K562 (cell line): Measurements from ENCODE around the gene KLK6. TPM values are rescaled to one million over a fixed set of nuclear protein-coding genes. Genes with fewer than 3 reads are reported as not detected.

Experiments used
- ARID2 ChIP-seq: fragments of 450-650 bp; IDR thresholded peaks from 2 replicates; pipeline ENCODE4 v1.6.1; 2017; ENCODE audit warnings: antibody characterized with exemption, mild to moderate bottlenecking
- ATF7 ChIP-seq: fragments of 450-650 bp; IDR thresholded peaks from 2 replicates; pipeline ENCODE4 v1.7.1; 2014; ENCODE audit warnings: mild to moderate bottlenecking, moderate library complexity
- CTBP1 ChIP-seq: fragments of 450-650 bp; IDR thresholded peaks from 2 replicates; pipeline ENCODE4 v1.6.1; 2016; ENCODE audit warnings: borderline replicate concordance
- EWSR1 ChIP-seq: fragments of 450-650 bp; IDR thresholded peaks from 2 replicates; pipeline ENCODE4 v1.6.1; 2018; ENCODE audit warnings: borderline replicate concordance, mild to moderate bottlenecking, low read depth, moderate library complexity; ENCODE audit not compliant: partially characterized antibody
- HCFC1 ChIP-seq: IDR thresholded peaks from 2 replicates; pipeline ENCODE4 v1.6.1; 2012; ENCODE audit warnings: low read depth, low read length, improper control_type of control experiment
- JUNB ChIP-seq: fragments of 450-650 bp; formaldehyde crosslinking; conservative IDR thresholded peaks from 2 replicates; pipeline ENCODE4 v1.4.0; 2020; ENCODE audit warnings: mild to moderate bottlenecking
- MEF2A ChIP-seq: IDR thresholded peaks from 2 replicates; pipeline ENCODE4 v1.6.1; 2011; ENCODE audit warnings: low read depth, mild to moderate bottlenecking, low read length, moderate library complexity; ENCODE audit not compliant: control insufficient read depth
- MYC ChIP-seq, 2 experiments: fragments of 250-450 bp in 1 of 2; sonication (Bioruptor Pico) in 1 of 2; IDR thresholded peaks; 2 replicates each; pipeline versions ENCODE4 v1.5.1 to v1.6.1; 2012 to 2021; ENCODE audit warnings: low read depth in 2 of 2, borderline replicate concordance in 1 of 2, improper control_type of control experiment in 1 of 2, low read length in 1 of 2, mild to moderate bottlenecking in 1 of 2, moderate library complexity in 1 of 2
- TBL1XR1 ChIP-seq, 2 experiments: IDR thresholded peaks; 2 replicates each; pipeline ENCODE4 v1.6.1; 2012; ENCODE audit warnings: improper control_type of control experiment in 2 of 2, low read length in 2 of 2, mild to moderate bottlenecking in 1 of 2
- TCFL5 ChIP-seq: fragments of 250-450 bp; sonication (Bioruptor Pico); conservative IDR thresholded peaks from 2 replicates; pipeline ENCODE4 v1.6.1; 2021; ENCODE audit warnings: mild to moderate bottlenecking, moderate library complexity, matching md5 sums
- ZBTB17 ChIP-seq: fragments of 450-650 bp; formaldehyde crosslinking; IDR thresholded peaks from 2 replicates; pipeline ENCODE4 v1.4.0; 2020; ENCODE audit warnings: mild to moderate bottlenecking
- ZZZ3 ChIP-seq: fragments of 450-650 bp; IDR thresholded peaks from 2 replicates; pipeline ENCODE4 v1.6.1; 2016; ENCODE audit warnings: antibody characterized with exemption, mild to moderate bottlenecking, moderate library complexity
- polyA plus RNA-seq, 8 experiments: library from polyadenylated mRNA; depleted of rRNA in 4 of 8; stranded (reverse) in 5 of 8; unstranded in 3 of 8; fragments of >200 nt; fragmentation: Nextera tagmentation in 2 of 8; fragmentation: Illumina TruSeq in 1 of 8; extraction: Ambion mirVana in 2 of 8; extraction: Trizol in 1 of 8; gene quantifications; 2 replicates each; pipeline versions ENCODE4 v1.2.1 to v1.2.3, GENCODE V29; 2011 to 2014; ENCODE audit warnings: inconsistent platforms in 1 of 8, missing spikeins in 1 of 8
- total RNA-seq, 7 experiments: library from RNA; depleted of rRNA in 6 of 7; stranded (reverse); fragments of >200 nt in 6 of 7; fragmentation: Illumina TruSeq in 2 of 7; extraction: Trizol in 2 of 7; gene quantifications; 2 replicates each; pipeline versions ENCODE4 v1.2.1 to v1.2.3, GENCODE V29; 2011 to 2021; ENCODE audit warnings: low replicate concordance in 1 of 7
- TF ChIP-seq, protein P1 (sequence below): sonication (generic); formaldehyde crosslinking; IDR thresholded peaks from 2 replicates; pipeline ENCODE4 v1.8.1; 2023; ENCODE audit warnings: mild to moderate bottlenecking, missing genetic modification reagents
- TF ChIP-seq, protein P2 (sequence below): sonication (generic); formaldehyde crosslinking; IDR thresholded peaks from 2 replicates; pipeline ENCODE4 v1.9.0; 2022; ENCODE audit warnings: mild to moderate bottlenecking, missing genetic modification reagents
- TF ChIP-seq, protein P3 (sequence below): IDR thresholded peaks from 2 replicates; pipeline ENCODE4 v1.6.1; 2016; ENCODE audit warnings: missing genetic modification characterization, missing compliant biosample characterization
- TF ChIP-seq, protein P4 (sequence below), 2 experiments: fragments of 450-650 bp in 1 of 2; sonication (generic) in 1 of 2; formaldehyde crosslinking in 1 of 2; IDR thresholded peaks in 1 of 2; conservative IDR thresholded peaks in 1 of 2; 2 replicates each; pipeline versions ENCODE4 v1.6.1 to v1.8.1; 2016 to 2023; ENCODE audit warnings: mild to moderate bottlenecking in 2 of 2, moderate library complexity in 2 of 2, inconsistent platforms in 1 of 2, missing genetic modification reagents in 1 of 2
- TF ChIP-seq, protein P5 (sequence below): sonication (generic); formaldehyde crosslinking; IDR thresholded peaks from 2 replicates; pipeline ENCODE4 v1.8.0; 2022; ENCODE audit warnings: missing genetic modification reagents, mild to moderate bottlenecking, moderate library complexity, borderline replicate concordance
- TF ChIP-seq, protein P6 (sequence below), 2 experiments: IDR thresholded peaks; 2 replicates each; pipeline ENCODE4 v1.6.1; 2012; ENCODE audit warnings: improper control_type of control experiment in 2 of 2, low read depth in 2 of 2, low read length in 2 of 2, borderline replicate concordance in 1 of 2

Gene KLK6
- total and polyA plus RNA-seq, 9 of the 15 experiments (the other 6 are each of a cell fraction or from before 2014, with no cell fraction given): not detected

- TF ChIP-seq, protein P1, sequence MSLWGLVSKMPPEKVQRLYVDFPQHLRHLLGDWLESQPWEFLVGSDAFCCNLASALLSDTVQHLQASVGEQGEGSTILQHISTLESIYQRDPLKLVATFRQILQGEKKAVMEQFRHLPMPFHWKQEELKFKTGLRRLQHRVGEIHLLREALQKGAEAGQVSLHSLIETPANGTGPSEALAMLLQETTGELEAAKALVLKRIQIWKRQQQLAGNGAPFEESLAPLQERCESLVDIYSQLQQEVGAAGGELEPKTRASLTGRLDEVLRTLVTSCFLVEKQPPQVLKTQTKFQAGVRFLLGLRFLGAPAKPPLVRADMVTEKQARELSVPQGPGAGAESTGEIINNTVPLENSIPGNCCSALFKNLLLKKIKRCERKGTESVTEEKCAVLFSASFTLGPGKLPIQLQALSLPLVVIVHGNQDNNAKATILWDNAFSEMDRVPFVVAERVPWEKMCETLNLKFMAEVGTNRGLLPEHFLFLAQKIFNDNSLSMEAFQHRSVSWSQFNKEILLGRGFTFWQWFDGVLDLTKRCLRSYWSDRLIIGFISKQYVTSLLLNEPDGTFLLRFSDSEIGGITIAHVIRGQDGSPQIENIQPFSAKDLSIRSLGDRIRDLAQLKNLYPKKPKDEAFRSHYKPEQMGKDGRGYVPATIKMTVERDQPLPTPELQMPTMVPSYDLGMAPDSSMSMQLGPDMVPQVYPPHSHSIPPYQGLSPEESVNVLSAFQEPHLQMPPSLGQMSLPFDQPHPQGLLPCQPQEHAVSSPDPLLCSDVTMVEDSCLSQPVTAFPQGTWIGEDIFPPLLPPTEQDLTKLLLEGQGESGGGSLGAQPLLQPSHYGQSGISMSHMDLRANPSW (CRISPR knock-in tag): no peak
- TF ChIP-seq, protein P2, sequence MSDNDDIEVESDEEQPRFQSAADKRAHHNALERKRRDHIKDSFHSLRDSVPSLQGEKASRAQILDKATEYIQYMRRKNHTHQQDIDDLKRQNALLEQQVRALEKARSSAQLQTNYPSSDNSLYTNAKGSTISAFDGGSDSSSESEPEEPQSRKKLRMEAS: no peak
- peak; percentile 37; the same call in 1 of the 2 replicates for TF ChIP-seq ARID2
- peak; percentile 39; the same call in 1 of the 2 replicates for TF ChIP-seq CTBP1
- TF ChIP-seq MEF2A: no peak
- TF ChIP-seq, protein P3, sequence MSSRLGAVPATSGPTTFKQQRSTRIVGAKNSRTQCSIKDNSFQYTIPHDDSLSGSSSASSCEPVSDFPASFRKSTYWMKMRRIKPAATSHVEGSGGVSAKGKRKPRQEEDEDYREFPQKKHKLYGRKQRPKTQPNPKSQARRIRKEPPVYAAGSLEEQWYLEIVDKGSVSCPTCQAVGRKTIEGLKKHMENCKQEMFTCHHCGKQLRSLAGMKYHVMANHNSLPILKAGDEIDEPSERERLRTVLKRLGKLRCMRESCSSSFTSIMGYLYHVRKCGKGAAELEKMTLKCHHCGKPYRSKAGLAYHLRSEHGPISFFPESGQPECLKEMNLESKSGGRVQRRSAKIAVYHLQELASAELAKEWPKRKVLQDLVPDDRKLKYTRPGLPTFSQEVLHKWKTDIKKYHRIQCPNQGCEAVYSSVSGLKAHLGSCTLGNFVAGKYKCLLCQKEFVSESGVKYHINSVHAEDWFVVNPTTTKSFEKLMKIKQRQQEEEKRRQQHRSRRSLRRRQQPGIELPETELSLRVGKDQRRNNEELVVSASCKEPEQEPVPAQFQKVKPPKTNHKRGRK (tag): no peak
- no peak for TF ChIP-seq MYC (IDR thresholded peaks at IDR 0.05; ENCODE audit: low read depth, low read length)
- TF ChIP-seq MYC (CRISPR knock-in tag; IDR thresholded peaks at IDR 0.05; ENCODE audit: borderline replicate concordance, low read depth): no peak
- no peak for TF ChIP-seq ATF7
- TF ChIP-seq TCFL5 (CRISPR knock-in tag): no peak
- no peak for TF ChIP-seq ZBTB17 (CRISPR knock-in tag)
- no peak for TF ChIP-seq ZZZ3
- no peak for TF ChIP-seq EWSR1
- TF ChIP-seq HCFC1: no peak
- TF ChIP-seq, protein P4, sequence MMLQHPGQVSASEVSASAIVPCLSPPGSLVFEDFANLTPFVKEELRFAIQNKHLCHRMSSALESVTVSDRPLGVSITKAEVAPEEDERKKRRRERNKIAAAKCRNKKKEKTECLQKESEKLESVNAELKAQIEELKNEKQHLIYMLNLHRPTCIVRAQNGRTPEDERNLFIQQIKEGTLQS (IDR thresholded peaks at IDR 0.05): no peak
- TF ChIP-seq, protein P4 (CRISPR knock-in tag; conservative IDR thresholded peaks at IDR 0.05): peak; percentile 60; the same call in 1 of the 2 replicates
- TF ChIP-seq, protein P5, sequence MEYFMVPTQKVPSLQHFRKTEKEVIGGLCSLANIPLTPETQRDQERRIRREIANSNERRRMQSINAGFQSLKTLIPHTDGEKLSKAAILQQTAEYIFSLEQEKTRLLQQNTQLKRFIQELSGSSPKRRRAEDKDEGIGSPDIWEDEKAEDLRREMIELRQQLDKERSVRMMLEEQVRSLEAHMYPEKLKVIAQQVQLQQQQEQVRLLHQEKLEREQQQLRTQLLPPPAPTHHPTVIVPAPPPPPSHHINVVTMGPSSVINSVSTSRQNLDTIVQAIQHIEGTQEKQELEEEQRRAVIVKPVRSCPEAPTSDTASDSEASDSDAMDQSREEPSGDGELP: no peak
- TF ChIP-seq JUNB: no peak
- no peak for TF ChIP-seq TBL1XR1 (IDR thresholded peaks at IDR 0.05; ENCODE audit: low read length in 2 of 2)
- TF ChIP-seq, protein P6, sequence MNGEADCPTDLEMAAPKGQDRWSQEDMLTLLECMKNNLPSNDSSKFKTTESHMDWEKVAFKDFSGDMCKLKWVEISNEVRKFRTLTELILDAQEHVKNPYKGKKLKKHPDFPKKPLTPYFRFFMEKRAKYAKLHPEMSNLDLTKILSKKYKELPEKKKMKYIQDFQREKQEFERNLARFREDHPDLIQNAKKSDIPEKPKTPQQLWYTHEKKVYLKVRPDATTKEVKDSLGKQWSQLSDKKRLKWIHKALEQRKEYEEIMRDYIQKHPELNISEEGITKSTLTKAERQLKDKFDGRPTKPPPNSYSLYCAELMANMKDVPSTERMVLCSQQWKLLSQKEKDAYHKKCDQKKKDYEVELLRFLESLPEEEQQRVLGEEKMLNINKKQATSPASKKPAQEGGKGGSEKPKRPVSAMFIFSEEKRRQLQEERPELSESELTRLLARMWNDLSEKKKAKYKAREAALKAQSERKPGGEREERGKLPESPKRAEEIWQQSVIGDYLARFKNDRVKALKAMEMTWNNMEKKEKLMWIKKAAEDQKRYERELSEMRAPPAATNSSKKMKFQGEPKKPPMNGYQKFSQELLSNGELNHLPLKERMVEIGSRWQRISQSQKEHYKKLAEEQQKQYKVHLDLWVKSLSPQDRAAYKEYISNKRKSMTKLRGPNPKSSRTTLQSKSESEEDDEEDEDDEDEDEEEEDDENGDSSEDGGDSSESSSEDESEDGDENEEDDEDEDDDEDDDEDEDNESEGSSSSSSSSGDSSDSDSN (IDR thresholded peaks at IDR 0.05; ENCODE audit: borderline replicate concordance in 1 of 2, low read depth in 2 of 2, low read length in 2 of 2): no peak
Measured at GRCh38 chr19:50922317-50922853, 47.0 kb downstream of the KLK6 start (continued).
